ENCODE results near the gene NFIA. TPM values are rescaled to one million over a fixed set of nuclear protein-coding genes. Genes with fewer than 3 reads are reported as not detected.

NFIA gene
- total and polyA plus RNA-seq, 10 of the 15 experiments (the other 5 are each of a cell fraction or from before 2014, with no cell fraction given), result 0.10 to 0.16 TPM; not detected in 8

- FAIRE-seq (no peak), DNase-seq (ENCODE audit: low read depth, low spot score) (no peak), ATAC-seq (no peak)
- Histone ChIP-seq H4K20me1 (ENCODE audit: control insufficient read depth, insufficient read depth) (no peaks in the 10 kb centered on the region), H3K79me2 (ENCODE audit: control insufficient read depth, insufficient read depth, low read length) (no peaks in the 10 kb centered on the region), H3K27me3 (replicated peaks in 1 of 2; ENCODE audit: control insufficient read depth in 2 of 2, insufficient read depth in 2 of 2, low read length in 1 of 2) (no peaks in the 10 kb centered on the region), H3K27ac (ENCODE audit: control insufficient read depth, insufficient read depth) (no peak overlapping the region), H3K36me3 (ENCODE audit: control insufficient read depth in 2 of 2, insufficient read depth in 2 of 2, low read length in 1 of 2) (no peaks in the 10 kb centered on the region), H3K4me3 (no peak overlapping the region), H3K4me1 (ENCODE audit: control insufficient read depth, insufficient read depth, low read length) (no peaks in the 10 kb centered on the region), H2AFZ (ENCODE audit: control insufficient read depth, low read depth, low read length) (no peak overlapping the region), H3K9ac (ENCODE audit: control insufficient read depth, insufficient read depth, low read length) (no peak overlapping the region), H3K9me3 (replicated peaks; ENCODE audit: control insufficient read depth, insufficient read depth, low read length) (no peaks in the 10 kb centered on the region), H3K4me2 (ENCODE audit: control insufficient read depth, insufficient read depth) (no peak overlapping the region)
- 37% methylated on average over 3 of the region's 3 CpGs for WGBS (ENCODE audit: insufficient coverage, insufficient replicate concordance, low lambda C conversion rate, missing lambda C conversion rate)
- ChIA-PET CTCF (no interaction called here), RAD21 (ENCODE audit: unreplicated experiment) (no interaction called here), POLR2A (no interaction called here), SMC1A (ENCODE audit: uncharacterized antibody, unreplicated experiment) (interaction anchor here (0.7 kb wide), 1 partner anchor 1392 kb away, joined by 3 read pairs; no protein-coding TSS in a partner anchor)
- intact Hi-C loops (cut with micrococcal nuclease; ENCODE audit: unreplicated experiment), result no loop called here
- in situ Hi-C loops (cut with MboI), result no loop called here
- BruUV-seq (replicated peaks), result no TSS peak
- TF ChIP-seq CBX5 (IDR thresholded peaks at IDR 0.05; ENCODE audit: low read depth) (no peak), MLLT1 (IDR thresholded peaks at IDR 0.05) (no peak), CBFB (IDR thresholded peaks at IDR 0.05; ENCODE audit: low read depth) (no peak), ZBTB33 (IDR thresholded peaks at IDR 0.05) (no peak), PBX3 (IDR thresholded peaks at IDR 0.05; ENCODE audit: insufficient replicate concordance, low read depth, low read length) (no peak), ZNF687 (IDR thresholded peaks at IDR 0.05) (no peak), MTA3 (IDR thresholded peaks at IDR 0.05; ENCODE audit: borderline replicate concordance, low read length) (no peak), NR2C2 (IDR thresholded peaks at IDR 0.05; ENCODE audit: borderline replicate concordance, control insufficient read depth, insufficient read length, low read depth) (no peak), RAD21 (IDR thresholded peaks at IDR 0.05; ENCODE audit: insufficient read depth, low read depth, low read length) (no peak)
These were observed 76.2 kb downstream of the NFIA start for GRCh38 chr1:61158591-61158990.

All from GM12878 (cell line).